DMS79 (cell line): ENCODE measurements around the gene LCN10.

ENCODE experiments used
- DNase-seq: peaks from one replicate; lab custom pipeline; 2025; lab: John Stamatoyannopoulos, UW

The LCN10 gene

GRCh38 chr9:136754626-136755301 is 12.0 kb upstream of the LCN10 start:
- DNase-seq = no peak

DNA sequence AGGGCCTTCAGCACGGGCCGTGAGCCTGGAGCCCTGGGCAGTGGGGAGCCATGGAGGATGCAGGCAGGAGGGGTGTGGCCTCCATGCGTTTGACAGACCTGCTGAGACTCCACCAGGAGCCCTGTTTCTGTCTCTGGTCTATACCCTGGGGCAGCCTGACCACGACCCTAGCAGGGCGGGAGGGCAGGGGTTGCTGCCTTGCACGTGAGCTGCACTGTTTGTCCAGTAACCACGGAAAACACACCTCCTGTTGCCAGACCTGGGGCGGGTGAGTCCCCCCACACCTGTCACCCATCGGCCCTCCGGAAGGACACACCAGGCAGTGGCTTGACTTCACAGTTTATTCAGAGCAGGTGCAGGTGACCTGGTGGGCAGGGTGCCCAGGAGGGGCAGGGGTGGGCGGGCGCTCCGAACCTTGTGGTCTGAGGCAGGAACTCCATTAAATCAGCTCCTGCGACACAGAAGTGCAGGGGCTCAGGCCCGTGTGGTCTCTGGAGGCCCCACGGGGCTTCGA is 11.4 kb upstream of the LCN10 start:
- no peak for DNase-seq

GRCh38 chr9:136753371-136754058 is 10.8 kb upstream of the LCN10 start:
- no peak for DNase-seq

- DNase-seq = no peak
Measured at GRCh38 chr9:136751814-136752213, 9.1 kb upstream of the LCN10 start.

GRCh38 chr9:136751244-136751643 is 8.5 kb upstream of the LCN10 start:
- no peak for DNase-seq

GRCh38 chr9:136750526-136750925 is 7.8 kb upstream of the LCN10 start:
- no peak for DNase-seq

- no peak for DNase-seq
Measured at GRCh38 chr9:136748666-136749611, 6.2 kb upstream of the LCN10 start.

- DNase-seq = no peak
Measured at GRCh38 chr9:136748201-136748600, 5.5 kb upstream of the LCN10 start, which contains the start of gene LCN6. Gene LCN6, minus strand, starts transcription at chr9:136748525. Its CDS starts 42 bp downstream, at chr9:136748483.

- DNase-seq = no peak
Measured at GRCh38 chr9:136747161-136748060, 4.7 kb upstream of the LCN10 start.

DNA sequence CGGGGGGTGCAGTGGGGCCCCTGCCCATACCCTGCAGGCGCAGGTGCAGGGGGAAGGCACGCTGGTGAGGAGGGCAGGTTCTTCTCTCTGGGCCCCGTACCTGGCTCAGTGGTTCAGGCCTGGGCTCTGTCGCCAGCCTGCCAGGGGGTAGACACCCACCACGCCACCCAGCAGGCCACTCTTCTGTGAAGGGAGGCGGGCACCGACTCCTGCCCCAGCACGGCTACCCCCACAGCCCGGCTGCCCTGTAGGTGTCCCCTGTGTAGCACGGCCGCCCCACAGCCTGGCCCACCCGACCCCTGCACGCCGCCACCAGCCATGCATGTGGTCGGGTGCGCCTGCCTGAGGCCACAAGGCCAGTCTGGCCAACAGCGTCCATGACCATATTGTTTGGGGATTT is 3.9 kb upstream of the LCN10 start:
- DNase-seq = no peak

DNA sequence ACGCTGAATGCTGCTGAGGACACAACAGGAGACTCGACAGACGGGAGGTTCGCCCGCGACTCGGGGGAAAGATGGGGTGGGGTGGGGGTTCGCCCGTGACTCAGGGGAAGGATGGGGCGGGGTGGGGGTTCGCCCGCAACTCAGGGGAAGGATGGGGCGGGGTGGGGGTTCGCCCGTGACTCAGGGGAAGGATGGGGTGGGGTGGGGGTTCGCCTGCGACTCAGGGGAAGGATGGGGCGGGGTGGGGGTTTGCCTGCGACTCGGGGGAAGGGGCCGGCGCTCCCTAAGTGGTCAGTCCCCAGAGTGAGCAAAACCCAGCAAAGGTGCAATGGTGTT is 3.4 kb upstream of the LCN10 start:
- no peak for DNase-seq

GRCh38 chr9:136745389-136746154 is 2.8 kb upstream of the LCN10 start:
- DNase-seq = no peak

DNA sequence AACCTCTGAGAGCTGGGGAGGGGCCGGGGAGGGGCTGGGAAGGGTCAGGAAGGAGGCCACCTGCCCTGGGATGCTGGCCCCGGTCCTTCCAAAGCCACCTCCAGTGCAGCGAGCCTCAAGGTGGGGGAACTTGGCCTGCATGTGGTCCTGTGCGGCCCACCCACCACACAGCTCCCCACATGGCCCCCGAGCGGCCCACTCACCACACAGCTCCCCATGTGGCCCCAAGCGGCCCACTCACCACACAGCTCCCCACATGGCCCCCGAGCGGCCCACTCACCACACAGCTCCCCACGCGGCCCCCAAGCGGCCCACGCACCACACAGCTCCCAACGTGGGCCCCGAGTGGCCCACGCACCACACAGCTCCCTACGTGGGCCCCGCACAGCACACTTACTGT is 2.0 kb upstream of the LCN10 start:
- DNase-seq = no peak

DNA sequence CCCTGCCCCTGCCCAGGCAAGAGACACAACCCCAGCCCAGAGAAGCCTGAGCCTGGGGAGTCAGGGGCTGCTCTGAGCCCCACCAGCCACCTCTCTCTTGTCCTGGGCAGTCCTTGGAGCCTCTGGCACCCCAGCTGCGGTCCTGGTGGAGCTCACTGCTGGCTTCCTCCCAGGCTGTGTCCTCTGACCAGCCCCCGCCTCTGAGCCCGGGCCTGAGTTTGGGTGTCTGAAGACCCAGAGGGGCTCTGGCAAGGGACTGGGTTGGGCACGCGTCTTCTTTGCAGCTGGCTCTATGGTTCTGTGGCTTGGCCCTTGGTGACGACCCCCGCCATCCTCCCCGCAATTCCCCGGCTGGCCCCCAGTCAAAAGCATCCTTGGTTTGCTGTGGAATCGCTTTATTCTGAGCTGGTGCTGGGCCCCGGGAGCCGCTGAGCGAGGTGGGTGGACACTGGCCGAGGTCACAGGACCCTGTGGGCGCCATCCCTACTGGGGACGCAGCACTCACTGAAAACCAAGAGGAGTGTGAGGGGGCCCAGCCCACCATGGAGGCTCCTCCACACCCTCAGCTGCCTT is 985 bp upstream of the LCN10 start:
- DNase-seq = no peak

GRCh38 chr9:136741883-136742571 is 713 bp downstream of the LCN10 start:
- DNase-seq = no peak

DNA sequence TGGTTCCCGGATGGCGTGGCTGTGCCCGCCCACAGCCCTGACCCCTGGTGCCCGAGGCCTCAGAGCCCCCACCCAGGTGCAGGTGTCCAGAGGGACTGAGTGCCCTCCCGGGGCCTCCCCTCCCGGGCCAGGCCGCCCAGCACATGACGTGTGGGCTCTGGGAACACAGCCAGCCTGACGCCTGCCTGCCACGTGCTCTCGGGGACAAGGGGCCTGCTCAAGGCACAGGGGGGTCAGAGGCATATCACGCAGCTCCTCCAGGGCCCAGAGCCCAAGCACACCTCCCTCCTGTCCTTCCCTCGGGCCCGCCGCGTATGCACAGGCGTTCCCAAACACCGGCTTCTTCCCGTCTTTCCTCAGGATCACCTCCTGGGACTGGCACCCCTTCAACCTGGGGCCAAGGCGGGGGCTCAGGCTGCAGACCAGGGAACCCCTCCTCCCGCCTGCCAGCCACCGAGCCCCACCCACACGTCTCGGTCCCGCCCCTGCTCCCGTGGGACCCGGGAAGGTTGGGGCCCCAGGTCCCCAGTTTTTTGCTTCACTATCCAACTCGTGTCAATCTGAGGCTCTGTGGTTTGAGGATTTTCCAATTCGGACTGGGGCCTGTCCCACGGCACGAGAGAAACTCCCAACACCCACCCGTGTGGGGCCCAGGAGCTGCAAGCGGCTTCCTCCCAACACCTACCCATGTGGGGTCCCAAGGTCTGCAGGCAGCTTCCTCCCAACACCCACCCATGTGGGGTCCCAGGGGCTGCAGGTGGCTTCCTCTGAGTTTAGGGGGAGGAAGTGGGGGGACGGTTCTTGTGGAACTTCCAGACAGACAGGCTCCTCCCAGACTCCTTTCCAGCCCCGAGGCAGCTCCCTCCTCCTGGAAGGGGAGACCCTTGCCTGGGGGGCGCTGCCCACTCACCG is 1.5 kb downstream of the LCN10 start:
- DNase-seq = no peak

DNA sequence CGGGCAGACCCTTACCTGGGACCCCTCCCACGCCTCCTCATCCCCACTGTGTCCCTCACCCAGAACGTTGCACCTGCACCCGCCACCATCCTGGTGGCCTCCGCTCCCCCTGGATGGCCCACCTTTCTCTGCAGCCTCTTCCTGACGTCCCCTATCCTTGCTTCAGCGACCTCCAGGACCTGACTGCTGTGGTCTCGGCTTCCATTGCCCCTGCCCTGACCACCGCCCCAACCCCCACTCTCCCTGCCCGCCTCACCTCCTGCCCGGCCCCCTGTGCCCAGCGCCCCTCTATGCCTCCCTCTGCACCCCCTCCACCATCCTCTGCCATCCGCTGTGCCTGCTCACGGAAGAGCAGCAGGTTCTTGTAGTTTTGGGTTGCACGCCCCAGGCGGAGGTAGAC is 2.2 kb downstream of the LCN10 start:
- DNase-seq = no peak

GRCh38 chr9:136740069-136740468 is 2.7 kb downstream of the LCN10 start:
- no peak for DNase-seq

GRCh38 chr9:136739509-136739908 is 3.2 kb downstream of the LCN10 start:
- no peak for DNase-seq
